ENCODE data around the gene CAPN1. TPM values are rescaled to one million over a fixed set of nuclear protein-coding genes. Genes with fewer than 3 reads are reported as not detected.
"Not testable (repeated sequence)": the region's sequence is repeated elsewhere in the genome, so short reads cannot be mapped to it uniquely, and the experiment has no call there.

Gene CAPN1
- total RNA-seq, 2 experiments from 2014 or later, result 103 to 125 TPM

- DNase-seq (no peak), ATAC-seq (no peak)
- ChIA-PET POLR2A (no interaction called here), CTCF (interaction anchor here (1.1 kb wide), 1 partner anchor 115 kb away, joined by 5 read pairs; no protein-coding TSS in a partner anchor)
- Mint-ChIP-seq H3K4me1 (no peaks in the 10 kb centered on the region), H3K27ac (no peak overlapping the region), H3K27me3 (no peaks in the 10 kb centered on the region), H3K36me3 (ENCODE audit: low read depth) (no peaks in the 10 kb centered on the region), H3K9me3 (ENCODE audit: low read depth) (no peaks in the 10 kb centered on the region), H3K4me3 (no peak overlapping the region)
- intact Hi-C loops (cut with DNase I, micrococcal nuclease), result no loop called here
Observed at GRCh38 chr11:65160643-65161042, 21.1 kb upstream of the CAPN1 start.

GRCh38 chr11:65163684-65164083 is 18.0 kb upstream of the CAPN1 start:
- H3K4me1 Mint-ChIP-seq, result no peaks in the 10 kb centered on the region
- no peaks in the 10 kb centered on the region for H3K27me3 Mint-ChIP-seq
- ChIA-PET CTCF (interaction anchor here (0.6 to 2.6 kb wide), 3 partner anchors 29 to 166 kb away, joined by 3 to 7 read pairs (median 3); no protein-coding TSS in a partner anchor), POLR2A (no interaction called here)
- no peak overlapping the region for H3K4me3 Mint-ChIP-seq
- H3K9me3 Mint-ChIP-seq (ENCODE audit: low read depth), result no peaks in the 10 kb centered on the region
- ATAC-seq (no peak), DNase-seq (no peak)
- intact Hi-C loops (cut with DNase I, micrococcal nuclease), result no loop called here
- H3K27ac Mint-ChIP-seq, result no peak overlapping the region
- H3K36me3 Mint-ChIP-seq (ENCODE audit: low read depth), result no peaks in the 10 kb centered on the region

- Mint-ChIP-seq H3K27ac (no peak overlapping the region), H3K36me3 (ENCODE audit: low read depth) (no peaks in the 10 kb centered on the region), H3K4me3 (no peak overlapping the region), H3K27me3 (no peaks in the 10 kb centered on the region), H3K4me1 (peaks cover 5% of the 10 kb centered on the region), H3K9me3 (ENCODE audit: low read depth) (no peaks in the 10 kb centered on the region)
- POLR2A ChIA-PET, result no interaction called here
- ATAC-seq, result no peak
- intact Hi-C loops (cut with DNase I, micrococcal nuclease), result no loop called here
- DNase-seq, result no peak
- CTCF ChIA-PET, result interaction anchor here (2.6 kb wide), 1 partner anchor 164 kb away, joined by 7 read pairs; no protein-coding TSS in a partner anchor
Observed at GRCh38 chr11:65165410-65166317, 16.1 kb upstream of the CAPN1 start.

- ATAC-seq, result no peak
- intact Hi-C loops (cut with DNase I, micrococcal nuclease), result no loop called here
- no peaks in the 10 kb centered on the region for H3K9me3 Mint-ChIP-seq (ENCODE audit: low read depth)
- no peak overlapping the region for H3K27ac Mint-ChIP-seq
- no peaks in the 10 kb centered on the region for H3K27me3 Mint-ChIP-seq
- H3K36me3 Mint-ChIP-seq (ENCODE audit: low read depth), result no peaks in the 10 kb centered on the region
- ChIA-PET POLR2A (no interaction called here), CTCF (no interaction called here)
- H3K4me1 Mint-ChIP-seq, result peaks cover 5% of the 10 kb centered on the region
- H3K4me3 Mint-ChIP-seq, result no peak overlapping the region
- no peak for DNase-seq
Observed at GRCh38 chr11:65166893-65167292, 14.8 kb upstream of the CAPN1 start.

GRCh38 chr11:65167656-65168055 is 14.1 kb upstream of the CAPN1 start:
- ChIA-PET CTCF (no interaction called here), POLR2A (no interaction called here)
- no peaks in the 10 kb centered on the region for H3K9me3 Mint-ChIP-seq (ENCODE audit: low read depth)
- no peak overlapping the region for H3K27ac Mint-ChIP-seq
- ATAC-seq (no peak), DNase-seq (no peak)
- no peaks in the 10 kb centered on the region for H3K27me3 Mint-ChIP-seq
- H3K4me3 Mint-ChIP-seq, result no peak overlapping the region
- intact Hi-C loops (cut with DNase I, micrococcal nuclease), result no loop called here
- H3K36me3 Mint-ChIP-seq (ENCODE audit: low read depth), result no peaks in the 10 kb centered on the region
- H3K4me1 Mint-ChIP-seq, result peaks cover 5% of the 10 kb centered on the region

GRCh38 chr11:65169164-65169641 is 12.5 kb upstream of the CAPN1 start:
- no peaks in the 10 kb centered on the region for H3K36me3 Mint-ChIP-seq (ENCODE audit: low read depth)
- ChIA-PET POLR2A (no interaction called here), CTCF (interaction anchor here (0.6 to 1.3 kb wide), 4 partner anchors 11 to 323 kb away, joined by 3 to 6 read pairs (median 4); partner anchors contain the start of gene POLA2)
- DNase-seq (no peak), ATAC-seq (peak; percentile 55)
- no peak overlapping the region for H3K4me3 Mint-ChIP-seq
- intact Hi-C loops (cut with DNase I, micrococcal nuclease), result no loop called here
- peaks cover 5% of the 10 kb centered on the region for H3K4me1 Mint-ChIP-seq
- H3K27ac Mint-ChIP-seq, result peak overlapping the region; percentile 52
- no peaks in the 10 kb centered on the region for H3K27me3 Mint-ChIP-seq
- no peaks in the 10 kb centered on the region for H3K9me3 Mint-ChIP-seq (ENCODE audit: low read depth)

- Mint-ChIP-seq H3K4me1 (peaks cover 5% of the 10 kb centered on the region), H3K27me3 (no peaks in the 10 kb centered on the region), H3K36me3 (ENCODE audit: low read depth) (no peaks in the 10 kb centered on the region), H3K9me3 (ENCODE audit: low read depth) (no peaks in the 10 kb centered on the region), H3K27ac (peak within 1 kb of the TSS; percentile 52), H3K4me3 (no peak within 1 kb of the TSS)
- ChIA-PET CTCF (interaction anchor here (0.9 to 1.0 kb wide), 2 partner anchors 10 to 324 kb away, joined by 3 to 5 read pairs; no protein-coding TSS in a partner anchor), POLR2A (no interaction called here)
- intact Hi-C loops (cut with DNase I, micrococcal nuclease), result no loop called here
- DNase-seq (no peak), ATAC-seq (no peak)
Observed at GRCh38 chr11:65170058-65170534, 11.6 kb upstream of the CAPN1 start, which contains the start of gene SPDYC. Gene SPDYC, plus strand, starts transcription at chr11:65170233. Its CDS starts 1,125 bp downstream, at chr11:65171358.

DNA sequence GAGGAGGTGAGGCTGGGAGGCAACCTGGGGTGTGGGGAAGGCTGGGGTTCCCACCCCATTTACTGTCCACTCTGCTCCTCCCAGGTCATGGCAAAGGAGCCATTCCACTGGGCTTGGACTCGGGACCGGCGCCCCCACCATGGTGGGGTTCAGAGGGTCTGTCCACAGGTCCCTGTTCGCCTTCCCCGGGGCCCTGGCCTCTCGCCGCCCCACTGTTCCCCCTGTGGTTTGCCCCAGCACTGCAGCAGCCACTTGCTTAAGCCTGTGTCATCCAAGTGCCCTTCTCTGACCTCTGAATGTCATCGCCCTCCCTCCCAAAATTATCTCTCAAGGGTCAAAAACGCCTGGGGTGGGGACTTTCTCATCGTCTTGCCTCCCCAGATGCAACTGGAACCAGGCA is 9.1 kb upstream of the CAPN1 start:
- ChIA-PET CTCF (interaction anchor here (0.5 to 1.1 kb wide), 3 partner anchors 25 to 208 kb away, joined by 3 read pairs; no protein-coding TSS in a partner anchor), POLR2A (no interaction called here)
- H3K9me3 Mint-ChIP-seq (ENCODE audit: low read depth), result no peaks in the 10 kb centered on the region
- no peaks in the 10 kb centered on the region for H3K36me3 Mint-ChIP-seq (ENCODE audit: low read depth)
- DNase-seq (no peak), ATAC-seq (no peak)
- H3K27ac Mint-ChIP-seq, result no peak overlapping the region
- peaks cover 5% of the 10 kb centered on the region for H3K4me1 Mint-ChIP-seq
- no peak overlapping the region for H3K4me3 Mint-ChIP-seq
- intact Hi-C loops (cut with DNase I, micrococcal nuclease), result no loop called here
- H3K27me3 Mint-ChIP-seq, result no peaks in the 10 kb centered on the region

DNA sequence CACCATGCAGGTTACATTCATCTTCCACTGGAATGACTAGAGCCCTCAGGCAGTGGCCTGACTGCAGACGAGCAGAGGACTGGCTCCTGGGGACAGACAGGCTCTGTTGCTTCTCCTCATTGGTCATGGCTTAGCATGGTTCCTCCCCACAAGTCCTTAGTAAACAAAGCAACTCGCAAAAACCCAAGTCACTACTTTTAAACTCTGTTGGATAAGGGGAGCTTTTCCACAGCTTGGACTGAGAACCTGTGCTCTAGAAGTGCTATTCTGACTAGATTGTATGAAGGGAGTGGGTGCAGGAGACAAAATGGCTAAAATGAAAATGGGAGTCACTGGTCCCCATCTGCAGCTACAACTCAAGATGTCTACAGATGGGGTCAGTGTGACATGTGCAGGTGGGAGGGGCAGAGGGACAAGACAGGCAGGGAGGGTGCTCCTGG is 7.1 kb upstream of the CAPN1 start:
- POLR2A ChIA-PET, H3K27me3 Mint-ChIP-seq, ATAC-seq: not testable (repeated sequence)

DNA sequence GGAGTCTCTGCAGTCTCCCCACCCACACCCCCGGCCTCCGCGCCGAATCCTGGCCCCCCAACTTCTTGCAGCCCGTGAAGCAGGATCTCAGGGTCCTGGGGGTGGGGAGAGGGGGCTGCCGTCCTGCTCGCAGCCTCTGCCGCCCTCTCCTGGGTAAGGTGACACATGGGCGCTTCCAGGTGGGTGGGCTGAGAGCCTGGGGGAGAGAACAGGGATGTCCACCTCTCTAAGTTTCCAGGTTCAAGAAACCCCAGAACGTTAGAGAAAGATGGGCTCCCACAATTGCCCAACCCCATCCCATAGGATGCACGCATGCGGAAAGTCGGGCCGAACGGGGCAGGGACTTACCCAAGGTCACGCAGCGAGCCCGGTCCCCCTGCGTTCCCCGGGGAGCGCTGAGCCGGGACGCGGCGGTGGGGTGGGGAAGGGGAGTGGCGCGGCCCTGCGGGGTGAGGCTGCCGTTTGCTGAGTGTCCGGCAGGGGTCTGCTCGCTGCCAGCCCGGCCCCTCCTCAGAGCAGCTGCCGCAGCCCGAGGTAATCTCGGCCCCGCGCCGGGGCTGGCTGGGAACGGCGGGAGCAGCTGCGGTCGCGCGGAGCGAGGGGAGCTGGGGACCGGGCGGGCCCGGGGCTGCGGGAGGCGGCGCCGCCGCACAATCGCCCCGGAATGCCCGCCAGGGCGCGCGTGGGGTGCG is 705 bp upstream of the CAPN1 start:
- intact Hi-C loops (cut with DNase I, micrococcal nuclease), result loop anchor here (1.0 to 2.0 kb wide), 7 partner anchors 46 to 257 kb away; partner anchors contain the start of genes ARL2 (in 1 of the 2), CDCA5 (in 1 of the 2), FAU (in 1 of the 2) and MRPL49 (in 1 of the 2)
- DNase-seq (peak; percentile 79), ATAC-seq (peak; percentile 74)
- H3K27me3 Mint-ChIP-seq, result no peaks in the 10 kb centered on the region
- H3K4me1 Mint-ChIP-seq, result peaks cover 14% of the 10 kb centered on the region
- peaks cover 3% of the 10 kb centered on the region for H3K36me3 Mint-ChIP-seq (ENCODE audit: low read depth)
- CTCF ChIA-PET, result interaction anchor here (0.7 to 2.0 kb wide), 7 partner anchors 10 to 70 kb away, joined by 3 to 8 read pairs (median 4); no protein-coding TSS in a partner anchor
- peak overlapping the region; percentile 80 for H3K27ac Mint-ChIP-seq
- no peaks in the 10 kb centered on the region for H3K9me3 Mint-ChIP-seq (ENCODE audit: low read depth)
- peak overlapping the region; percentile 79 for H3K4me3 Mint-ChIP-seq
- POLR2A ChIA-PET, result interaction anchor here (0.6 to 1.6 kb wide), 3 partner anchors 46 to 71 kb away, joined by 3 to 10 read pairs (median 4); partner anchors contain the start of genes FAU and MRPL49

More for the DNA sequence above, 7.1 kb upstream of the CAPN1 start:
- H3K27ac Mint-ChIP-seq; intact Hi-C loops (cut with DNase I, micrococcal nuclease); H3K36me3 Mint-ChIP-seq (ENCODE audit: low read depth); DNase-seq; H3K9me3 Mint-ChIP-seq (ENCODE audit: low read depth); H3K4me1 Mint-ChIP-seq; H3K4me3 Mint-ChIP-seq: not testable (repeated sequence)
- CTCF ChIA-PET, result interaction anchor here (0.6 to 1.2 kb wide), 2 partner anchors 29 to 64 kb away, joined by 3 read pairs; no protein-coding TSS in a partner anchor
